Tibial artery (tissue), 4 donors: ENCODE measurements around the gene GALNS.
"Not testable (repeated sequence)": the region's sequence is repeated elsewhere in the genome, so short reads cannot be mapped to it uniquely, and the experiment has no call there.

Experiments used
- DNase-seq, 2 donors: peaks; one replicate each; pipeline ENCODE4 v3.0.0-alpha.2; 2019
- H3K27ac ChIP-seq, 2 donors: fragments of 200-600 bp; sonication (generic) in 1 of 2; 1 replicate in 1 of 2; 2 replicates in 1 of 2; pipeline ENCODE4 v1.5.1; 2018 to 2019; ENCODE audit warnings: mild to moderate bottlenecking in 1 of 2
- H3K27me3 ChIP-seq, 2 donors: fragments of 200-600 bp; sonication (generic) in 1 of 2; one replicate each; pipeline versions ENCODE4 v1.5.1 to v1.6.0; 2016 to 2019
- H3K36me3 ChIP-seq, 3 donors: fragments of 200-600 bp; sonication (generic) in 2 of 3; one replicate each; pipeline ENCODE4 v1.5.1; 2016 to 2019; ENCODE audit warnings: mild to moderate bottlenecking in 2 of 3
- H3K4me1 ChIP-seq, 4 donors: fragments of 200-600 bp; sonication (generic) in 2 of 4; 1 replicate in 3 of 4; 2 replicates in 1 of 4; pipeline ENCODE4 v1.5.1; 2016 to 2019
- H3K4me3 ChIP-seq, 2 donors: fragments of 200-600 bp; sonication (generic) in 1 of 2; 1 replicate in 1 of 2; 2 replicates in 1 of 2; pipeline ENCODE4 v1.5.1; 2018 to 2019; ENCODE audit warnings: mild to moderate bottlenecking in 2 of 2
- H3K9me3 ChIP-seq, 3 donors: fragments of 200-600 bp; sonication (generic) in 1 of 3; one replicate each; pipeline ENCODE4 v1.5.1; 2016 to 2019
- intact Hi-C: fragments of 100-400 bp; cut with DNase I; formaldehyde crosslinking; loops from one replicate; pipeline ENCODE4 v1.15.0; 2023; ENCODE audit warnings: low total_unique reads
- TF ChIP-seq, protein P1 (sequence below), 2 experiments: fragments of 200-600 bp in 1 of 2; fragments of 450-650 bp in 1 of 2; IDR thresholded peaks; one replicate each; pipeline ENCODE4 v1.5.1; 2017 to 2019; ENCODE audit warnings: antibody characterized with exemption in 2 of 2, mild to moderate bottlenecking in 1 of 2, moderate library complexity in 1 of 2

Gene GALNS

DNA sequence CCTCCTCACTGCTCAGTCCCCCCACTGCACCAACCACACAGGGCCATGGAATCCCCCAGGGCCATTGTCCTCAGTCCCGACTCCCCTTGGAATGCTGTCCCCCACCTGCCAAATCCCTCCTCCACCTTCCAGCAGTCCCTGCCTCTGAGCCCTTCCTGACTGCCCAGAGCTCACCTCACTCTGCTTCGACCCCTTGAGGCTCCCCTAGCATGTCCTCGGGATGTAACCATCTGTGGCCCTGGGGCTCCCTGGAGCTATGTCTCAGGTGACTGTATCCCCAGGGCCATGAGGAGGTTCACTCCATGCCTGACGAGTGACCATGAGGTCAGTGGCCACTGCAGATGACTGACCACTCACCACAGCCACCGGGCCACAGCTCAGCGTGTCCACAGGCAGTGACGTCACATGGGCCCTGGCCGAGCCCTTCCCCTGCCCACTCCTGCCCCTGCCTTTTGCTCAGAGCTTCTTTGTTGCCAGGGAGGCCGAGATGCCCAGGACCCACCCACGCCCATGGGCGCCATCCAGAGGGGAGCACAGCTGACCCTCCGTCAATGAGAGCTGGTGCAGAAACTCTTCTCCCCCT, 64.0 kb downstream of the GALNS start:
- no peaks in the 10 kb centered on the region for H3K9me3 ChIP-seq
- peaks cover 0 to 50% of the 10 kb centered on the region in 2 donors for H3K27me3 ChIP-seq
- intact Hi-C loops, result no loop called here
- peaks cover 0 to 3% (median 0%) of the 10 kb centered on the region in 4 donors for H3K4me1 ChIP-seq
- no peak overlapping the region for H3K27ac ChIP-seq
- TF ChIP-seq, protein P1, sequence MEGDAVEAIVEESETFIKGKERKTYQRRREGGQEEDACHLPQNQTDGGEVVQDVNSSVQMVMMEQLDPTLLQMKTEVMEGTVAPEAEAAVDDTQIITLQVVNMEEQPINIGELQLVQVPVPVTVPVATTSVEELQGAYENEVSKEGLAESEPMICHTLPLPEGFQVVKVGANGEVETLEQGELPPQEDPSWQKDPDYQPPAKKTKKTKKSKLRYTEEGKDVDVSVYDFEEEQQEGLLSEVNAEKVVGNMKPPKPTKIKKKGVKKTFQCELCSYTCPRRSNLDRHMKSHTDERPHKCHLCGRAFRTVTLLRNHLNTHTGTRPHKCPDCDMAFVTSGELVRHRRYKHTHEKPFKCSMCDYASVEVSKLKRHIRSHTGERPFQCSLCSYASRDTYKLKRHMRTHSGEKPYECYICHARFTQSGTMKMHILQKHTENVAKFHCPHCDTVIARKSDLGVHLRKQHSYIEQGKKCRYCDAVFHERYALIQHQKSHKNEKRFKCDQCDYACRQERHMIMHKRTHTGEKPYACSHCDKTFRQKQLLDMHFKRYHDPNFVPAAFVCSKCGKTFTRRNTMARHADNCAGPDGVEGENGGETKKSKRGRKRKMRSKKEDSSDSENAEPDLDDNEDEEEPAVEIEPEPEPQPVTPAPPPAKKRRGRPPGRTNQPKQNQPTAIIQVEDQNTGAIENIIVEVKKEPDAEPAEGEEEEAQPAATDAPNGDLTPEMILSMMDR (IDR thresholded peaks at IDR 0.05), result no peak
- H3K4me3 ChIP-seq, result no peak overlapping the region
- no peak for DNase-seq
- H3K36me3 ChIP-seq, result no peaks in the 10 kb centered on the region

GRCh38 chr16:88792078-88792550, 64.6 kb downstream of the GALNS start:
- Histone ChIP-seq H3K4me1 (peaks cover 0 to 3% (median 0%) of the 10 kb centered on the region in 4 donors), H3K9me3 (no peaks in the 10 kb centered on the region), H3K27ac (no peak overlapping the region), H3K27me3 (peaks cover 0 to 50% of the 10 kb centered on the region in 2 donors), H3K36me3 (no peaks in the 10 kb centered on the region), H3K4me3 (no peak overlapping the region)
- intact Hi-C loops, result no loop called here
- TF ChIP-seq, protein P1 (IDR thresholded peaks at IDR 0.05), result no peak
- DNase-seq, result no peak

DNA sequence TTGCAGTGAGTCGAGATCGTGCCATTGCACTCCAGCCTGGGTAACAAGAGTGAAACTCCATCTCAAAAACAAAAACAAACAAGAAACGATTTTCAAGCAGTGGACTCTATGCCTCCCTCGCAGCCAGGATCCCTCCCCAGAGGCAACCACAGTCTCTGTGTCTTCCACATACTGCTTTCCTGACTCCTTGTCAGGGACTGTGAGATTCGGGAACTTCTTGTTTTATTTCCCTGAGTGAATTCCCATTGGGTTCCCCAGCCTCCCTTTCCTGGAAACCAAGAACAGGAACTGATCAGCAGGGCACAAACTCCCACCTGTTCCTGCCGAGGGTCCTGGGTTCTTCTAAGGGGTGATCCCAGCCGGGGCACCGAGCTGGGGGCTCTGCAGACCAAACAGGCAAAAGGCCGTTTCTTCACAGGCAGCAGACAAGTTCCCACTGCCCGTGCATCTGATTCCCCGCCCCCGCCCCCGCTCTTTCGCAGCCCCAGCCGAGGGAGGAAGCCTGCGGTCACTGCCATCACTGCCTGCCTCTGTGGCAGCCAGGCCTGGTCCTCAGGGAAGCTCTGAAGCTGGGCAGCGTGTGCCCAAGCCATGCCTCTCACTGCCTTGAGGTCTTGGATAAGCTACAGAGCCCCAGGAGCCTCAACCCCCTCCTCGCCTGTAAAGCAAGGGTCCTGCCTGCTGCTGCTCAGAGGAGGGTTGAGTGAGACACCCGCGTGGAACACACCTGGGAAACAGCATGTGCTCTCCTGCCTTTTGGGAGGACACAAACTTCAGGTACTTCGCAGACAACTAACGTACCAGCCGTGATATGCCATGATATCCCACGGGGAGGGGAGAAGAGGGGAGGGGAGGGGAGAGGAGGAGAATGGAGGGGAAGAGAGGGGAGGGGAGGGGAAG, 66.2 kb downstream of the GALNS start:
- intact Hi-C loops, result no loop called here
- H3K27me3 ChIP-seq, result peaks cover 0 to 46% of the 10 kb centered on the region in 2 donors
- peaks cover 0 to 6% (median 1%) of the 10 kb centered on the region in 4 donors for H3K4me1 ChIP-seq
- H3K9me3 ChIP-seq, result no peaks in the 10 kb centered on the region
- TF ChIP-seq, protein P1 (IDR thresholded peaks at IDR 0.05), result no peak
- peak in 1 of 2 donors; percentile 73 for DNase-seq
- H3K27ac ChIP-seq, result no peak overlapping the region
- no peak overlapping the region for H3K4me3 ChIP-seq
- no peaks in the 10 kb centered on the region for H3K36me3 ChIP-seq

DNA sequence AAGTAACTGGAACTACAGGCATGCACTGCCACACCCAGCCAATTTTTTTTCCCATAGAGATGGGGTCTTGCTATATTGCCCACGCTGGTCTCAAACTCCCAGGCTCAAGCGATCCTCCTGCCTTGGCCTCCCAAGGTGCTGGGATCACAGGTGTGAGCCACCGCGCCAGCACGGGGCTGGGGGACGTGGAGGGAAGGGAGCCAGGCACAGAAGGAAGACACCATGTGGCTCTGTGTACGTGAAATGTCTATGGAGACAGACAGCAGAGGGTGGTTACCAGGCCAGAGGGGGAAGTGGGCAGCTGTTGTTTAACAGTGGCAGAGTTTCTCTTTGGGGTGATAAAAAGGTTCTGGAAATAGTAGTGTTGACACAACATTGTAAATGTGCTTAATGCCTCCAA, 67.2 kb downstream of the GALNS start:
- no peaks in the 10 kb centered on the region for H3K36me3 ChIP-seq
- no peak overlapping the region for H3K4me3 ChIP-seq
- no peaks in the 10 kb centered on the region for H3K9me3 ChIP-seq
- no peak overlapping the region for H3K27ac ChIP-seq
- DNase-seq, result no peak
- H3K27me3 ChIP-seq, result peaks cover 0 to 38% of the 10 kb centered on the region in 2 donors
- intact Hi-C loops, result loop anchor here (10.0 kb wide), 1 partner anchor 345 kb away; no protein-coding TSS in a partner anchor
- TF ChIP-seq, protein P1 (IDR thresholded peaks at IDR 0.05), result no peak
- H3K4me1 ChIP-seq, result peaks cover 0 to 10% (median 2%) of the 10 kb centered on the region in 4 donors

DNA sequence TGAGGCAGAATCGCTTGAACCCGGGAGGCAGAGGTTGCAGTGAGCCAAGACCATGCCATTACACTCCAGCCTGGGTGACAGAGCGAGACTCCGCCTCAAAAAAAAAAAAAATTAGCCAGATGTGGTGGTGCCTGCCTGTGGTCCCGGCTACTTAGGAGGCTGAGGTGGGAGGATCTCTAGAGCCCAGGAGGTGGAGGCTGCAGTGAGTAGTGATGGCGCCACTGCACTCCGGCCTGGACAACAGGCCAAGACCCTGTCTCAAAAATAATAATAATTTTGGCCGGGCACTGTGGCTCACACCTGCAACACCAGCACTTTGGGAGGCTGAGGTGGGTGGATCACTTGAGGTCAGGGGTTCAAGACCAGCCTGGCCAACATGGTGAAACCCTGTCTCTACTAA, 68.0 kb downstream of the GALNS start:
- H3K4me3 ChIP-seq, H3K36me3 ChIP-seq, H3K9me3 ChIP-seq, DNase-seq, H3K27ac ChIP-seq: not testable (repeated sequence)
- Histone ChIP-seq H3K27me3 (peaks cover 0 to 34% of the 10 kb centered on the region in 2 donors), H3K4me1 (peaks cover 0 to 18% (median 5%) of the 10 kb centered on the region in 4 donors)
- intact Hi-C loops, result loop anchor here (10.0 kb wide), 1 partner anchor 344 kb away; no protein-coding TSS in a partner anchor
